H1 (cell line): ENCODE results near the gene FAM53A. TPM values are rescaled to one million over a fixed set of nuclear protein-coding genes. Genes with fewer than 3 reads are reported as not detected.

Experiments
- FOSL1 ChIP-seq: IDR thresholded peaks from 2 replicates; pipeline ENCODE4 v1.6.1; 2011; ENCODE audit warnings: mild to moderate bottlenecking, low read depth, low read length, moderate library complexity; ENCODE audit not compliant: insufficient read depth
- HDAC2 ChIP-seq, 2 experiments: fragments of 300-600 bp in 1 of 2; sonication (generic) in 1 of 2; IDR thresholded peaks; 2 replicates each; pipeline ENCODE4 v1.6.1; 2011 to 2012; ENCODE audit warnings: low read depth in 2 of 2, low read length in 2 of 2, mild to moderate bottlenecking in 2 of 2, moderate library complexity in 2 of 2, borderline replicate concordance in 1 of 2, inconsistent platforms in 1 of 2
- MAFK ChIP-seq: IDR thresholded peaks from 2 replicates; pipeline ENCODE4 v1.6.1; 2012; ENCODE audit warnings: low read depth, mild to moderate bottlenecking, improper control_type of control experiment, low read length
- SIRT6 ChIP-seq: IDR thresholded peaks from one replicate; pipeline ENCODE4 v1.7.1; 2012; ENCODE audit warnings: low read length, inconsistent platforms
- SUZ12 ChIP-seq: fragments of 200-600 bp; sonication (generic); IDR thresholded peaks from 2 replicates; pipeline ENCODE4 v1.6.1; 2012; ENCODE audit warnings: mild to moderate bottlenecking, inconsistent platforms, low read length, moderate library complexity, mixed read lengths
- polyA plus RNA-seq, 7 experiments: library from polyadenylated mRNA; depleted of rRNA in 3 of 7; stranded (reverse) in 5 of 7; unstranded in 2 of 7; fragments of >200 nt in 5 of 7; fragments of 200-250 nt in 2 of 7; gene quantifications; 1 replicate in 5 of 7; 2 replicates in 1 of 7; 4 replicates in 1 of 7; pipeline versions ENCODE4 v1.2.1 to v1.2.3, GENCODE V29; 2011 to 2013; ENCODE audit warnings: missing spikeins in 2 of 7, mixed read lengths in 2 of 7
- total RNA-seq: library from RNA; stranded (reverse); fragmentation: NEBNext Ultra II Directional; extraction: Animal tissue kit (Norgen Biotek cat#: 25700); gene quantifications from 2 replicates; pipeline ENCODE4 v1.2.1, GENCODE V29; 2021
- TF ChIP-seq, protein P1 (sequence below): IDR thresholded peaks from 2 replicates; pipeline ENCODE4 v1.6.1; 2012; ENCODE audit warnings: inconsistent platforms
- TF ChIP-seq, protein P2 (sequence below): IDR thresholded peaks from 2 replicates; pipeline ENCODE4 v1.6.1; 2012; ENCODE audit warnings: inconsistent platforms

Gene FAM53A
- total and polyA plus RNA-seq, 2 of the 8 experiments (the other 6 are each of a cell fraction or from before 2014, with no cell fraction given) = 1.9 to 2.0 TPM

DNA sequence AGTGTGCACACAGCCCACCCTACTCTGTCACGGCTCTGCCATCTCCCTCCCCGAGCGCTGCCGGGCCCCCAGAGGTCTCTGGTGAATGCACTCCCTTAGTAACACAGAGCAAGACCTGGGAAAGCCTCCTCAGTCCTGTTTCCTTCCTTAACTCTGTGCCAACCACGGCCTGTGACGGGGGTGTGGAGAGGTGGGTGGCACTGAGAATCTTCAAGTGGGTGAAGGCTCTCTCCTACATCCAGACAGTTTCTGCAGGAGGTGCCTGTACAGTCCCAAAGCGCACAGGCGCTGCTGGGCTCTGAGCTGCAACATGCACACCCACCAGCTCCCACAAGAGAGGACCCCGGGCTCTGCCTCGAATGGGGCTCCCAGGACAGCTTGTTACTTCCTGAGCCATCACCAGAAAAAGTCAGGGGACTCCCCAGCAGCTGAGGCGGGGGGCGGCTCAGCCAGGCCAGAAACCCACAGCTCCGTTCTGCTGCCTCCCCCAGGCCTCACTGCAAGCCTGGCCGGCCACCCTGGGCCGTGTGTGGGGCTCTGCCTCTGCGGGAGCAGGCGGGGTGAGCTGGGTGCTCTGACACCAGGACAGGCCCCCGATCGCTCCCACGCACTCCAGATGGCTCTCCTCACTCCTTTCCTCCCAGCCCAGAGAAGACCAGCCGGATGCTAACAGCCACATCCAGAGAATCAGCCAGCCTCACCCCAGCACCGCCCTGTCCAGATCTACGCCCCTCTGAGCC lies 29.7 kb downstream of the FAM53A start (continued):
- TF ChIP-seq MAFK = no peak
- TF ChIP-seq HDAC2 (IDR thresholded peaks at IDR 0.05; ENCODE audit: borderline replicate concordance in 1 of 2, low read depth in 2 of 2, low read length in 2 of 2) = no peak
- TF ChIP-seq SUZ12 = no peak
- TF ChIP-seq, protein P1, sequence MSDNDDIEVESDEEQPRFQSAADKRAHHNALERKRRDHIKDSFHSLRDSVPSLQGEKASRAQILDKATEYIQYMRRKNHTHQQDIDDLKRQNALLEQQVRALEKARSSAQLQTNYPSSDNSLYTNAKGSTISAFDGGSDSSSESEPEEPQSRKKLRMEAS = no peak
- TF ChIP-seq FOSL1 = no peak
- TF ChIP-seq, protein P2, sequence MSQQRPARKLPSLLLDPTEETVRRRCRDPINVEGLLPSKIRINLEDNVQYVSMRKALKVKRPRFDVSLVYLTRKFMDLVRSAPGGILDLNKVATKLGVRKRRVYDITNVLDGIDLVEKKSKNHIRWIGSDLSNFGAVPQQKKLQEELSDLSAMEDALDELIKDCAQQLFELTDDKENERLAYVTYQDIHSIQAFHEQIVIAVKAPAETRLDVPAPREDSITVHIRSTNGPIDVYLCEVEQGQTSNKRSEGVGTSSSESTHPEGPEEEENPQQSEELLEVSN = no peak
- TF ChIP-seq SIRT6 = no peak
- TF ChIP-seq, all 59 proteins: peak for 0
